GM23338 (cell line): ENCODE results near the gene SLC26A6. TPM values are rescaled to one million over a fixed set of nuclear protein-coding genes. Genes with fewer than 3 reads are reported as not detected.

Source experiments
- ATAC-seq: fragments of 200-7000 bp; cut with Tn5 transposase; 3 replicates; pipeline ENCODE4 v1.9.1; 2020
- DNase-seq: peaks from one replicate; pipeline ENCODE4 v3.0.0-alpha.2; 2015; ENCODE audit warnings: low spot score
- H2AFZ ChIP-seq: fragments of 200-600 bp; sonication (generic); 2 replicates; pipeline ENCODE4 v1.8.0; 2016; ENCODE audit warnings: antibody characterized with exemption, mild to moderate bottlenecking, moderate library complexity
- H3F3A ChIP-seq: fragments of 200-600 bp; sonication (generic); replicated peaks from 2 replicates; pipeline ENCODE4 v1.8.0; 2017; ENCODE audit warnings: antibody characterized with exemption, mixed run types, low read depth
- H3K27ac ChIP-seq: fragments of 200-600 bp; sonication (generic); 2 replicates; pipeline ENCODE4 v1.6.1; 2016; ENCODE audit warnings: low read depth
- H3K27me3 ChIP-seq: fragments of 200-600 bp; sonication (generic); 2 replicates; pipeline ENCODE4 v1.8.0; 2016; ENCODE audit warnings: mild to moderate bottlenecking, mixed run types, moderate library complexity; ENCODE audit not compliant: insufficient read depth
- H3K36me3 ChIP-seq: fragments of 200-600 bp; sonication (generic); 2 replicates; pipeline ENCODE4 v1.8.0; 2016; ENCODE audit warnings: mild to moderate bottlenecking; ENCODE audit not compliant: insufficient read depth
- H3K4me1 ChIP-seq: fragments of 200-600 bp; sonication (generic); 2 replicates; pipeline ENCODE4 v1.8.0; 2016; ENCODE audit warnings: mild to moderate bottlenecking, moderate library complexity; ENCODE audit not compliant: insufficient read depth
- H3K4me2 ChIP-seq: fragments of 200-600 bp; sonication (generic); 2 replicates; pipeline ENCODE4 v1.7.1; 2017; ENCODE audit warnings: mixed run types
- H3K4me3 ChIP-seq: fragments of 200-600 bp; sonication (generic); 2 replicates; pipeline ENCODE4 v1.6.1; 2016; ENCODE audit warnings: mixed run types
- H3K79me2 ChIP-seq: fragments of 200-600 bp; sonication (generic); replicated peaks from 2 replicates; pipeline ENCODE4 v1.8.0; 2017; ENCODE audit warnings: mild to moderate bottlenecking; ENCODE audit not compliant: insufficient read depth
- H3K9me2 ChIP-seq: fragments of 200-600 bp; sonication (generic); 2 replicates; pipeline ENCODE4 v1.8.0; 2017; ENCODE audit not compliant: insufficient read depth
- H4K20me1 ChIP-seq: fragments of 200-600 bp; sonication (generic); replicated peaks from 2 replicates; pipeline ENCODE4 v1.8.0; 2017; ENCODE audit warnings: mild to moderate bottlenecking; ENCODE audit not compliant: insufficient read depth
- H3K27ac Mint-ChIP-seq: 2 replicates; pipeline ENCODE4 v1.8.0; 2020; ENCODE audit warnings: inconsistent platforms, mild to moderate bottlenecking, moderate library complexity, mixed read lengths
- H3K27me3 Mint-ChIP-seq: 3 replicates; pipeline ENCODE4 v1.8.0; 2022; ENCODE audit warnings: low read depth, mild to moderate bottlenecking, moderate library complexity, mixed read lengths, inconsistent platforms; ENCODE audit not compliant: insufficient read depth, poor library complexity
- H3K36me3 Mint-ChIP-seq: 3 replicates; pipeline ENCODE4 v1.8.0; 2021; ENCODE audit warnings: low read depth, mild to moderate bottlenecking, inconsistent platforms, moderate library complexity, mixed read lengths
- H3K4me1 Mint-ChIP-seq: 3 replicates; pipeline ENCODE4 v1.8.0; 2020; ENCODE audit warnings: mild to moderate bottlenecking, inconsistent platforms, mixed read lengths
- H3K4me3 Mint-ChIP-seq: 3 replicates; pipeline ENCODE4 v1.8.0; 2021; ENCODE audit warnings: moderate library complexity, mild to moderate bottlenecking, inconsistent platforms, mixed read lengths
- H3K9me3 Mint-ChIP-seq: 3 replicates; pipeline ENCODE4 v1.8.0; 2020; ENCODE audit warnings: moderate library complexity, mild to moderate bottlenecking, inconsistent platforms, mixed read lengths
- CREB1 ChIP-seq: fragments of 250-450 bp; sonication (Bioruptor Pico); IDR thresholded peaks from 2 replicates; pipeline ENCODE4 v1.5.0; 2020; ENCODE audit warnings: low read depth, mild to moderate bottlenecking, moderate library complexity
- ZNF331 ChIP-seq: fragments of 250-450 bp; sonication (Bioruptor Pico); IDR thresholded peaks from 2 replicates; pipeline ENCODE4 v1.5.0; 2020; ENCODE audit warnings: low read depth, mild to moderate bottlenecking, moderate library complexity
- polyA plus RNA-seq: library from polyadenylated mRNA; unstranded; fragments of >200 nt; fragmentation: Nextera tagmentation; extraction: Ambion mirVana; gene quantifications from 2 replicates; pipeline ENCODE4 v1.2.1, GENCODE V29; 2016
- total RNA-seq: library from RNA; depleted of rRNA; stranded (reverse); fragments of >200 nt; shearing (Covaris generic); gene quantifications from 2 replicates; pipeline ENCODE4 v1.2.3, GENCODE V29; 2014
- TF ChIP-seq, protein P1 (sequence below), 2 experiments: fragments of 200-600 bp in 1 of 2; sonication (generic) in 1 of 2; conservative IDR thresholded peaks; 2 replicates each; pipeline versions ENCODE4 v1.5.1 to v1.6.1; 2016 to 2017; ENCODE audit warnings: antibody characterized with exemption in 2 of 2, low read depth in 2 of 2, mild to moderate bottlenecking in 2 of 2, moderate library complexity in 1 of 2
- TF ChIP-seq, protein P2 (sequence below): IDR thresholded peaks from 2 replicates; pipeline ENCODE4 v1.6.1; 2016; ENCODE audit warnings: antibody characterized with exemption

The SLC26A6 gene
- total and polyA plus RNA-seq, 2 experiments from 2014 or later, result 34.3 to 96.4 TPM

DNA sequence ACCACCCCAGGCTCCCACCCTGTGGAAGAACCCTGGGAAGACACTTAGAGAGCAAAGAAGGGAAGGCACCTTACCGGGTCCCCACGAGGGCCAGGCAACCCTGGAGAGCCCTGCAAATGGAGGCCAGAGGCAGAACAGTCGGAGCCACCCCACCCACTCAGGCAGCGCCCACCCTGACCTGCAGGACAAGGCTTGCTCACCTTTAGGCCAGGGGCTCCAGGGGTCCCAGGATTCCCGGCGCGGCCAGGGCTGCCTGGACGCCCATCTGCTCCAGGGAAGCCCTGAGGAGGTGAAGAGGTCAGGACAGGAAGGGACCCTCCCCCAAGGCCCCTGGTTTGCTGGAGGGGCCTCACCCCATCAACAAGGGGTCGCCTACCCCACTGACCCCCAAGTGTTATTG is 50.4 kb downstream of the SLC26A6 start:
- no peak overlapping the region for H3K27ac Mint-ChIP-seq

DNA sequence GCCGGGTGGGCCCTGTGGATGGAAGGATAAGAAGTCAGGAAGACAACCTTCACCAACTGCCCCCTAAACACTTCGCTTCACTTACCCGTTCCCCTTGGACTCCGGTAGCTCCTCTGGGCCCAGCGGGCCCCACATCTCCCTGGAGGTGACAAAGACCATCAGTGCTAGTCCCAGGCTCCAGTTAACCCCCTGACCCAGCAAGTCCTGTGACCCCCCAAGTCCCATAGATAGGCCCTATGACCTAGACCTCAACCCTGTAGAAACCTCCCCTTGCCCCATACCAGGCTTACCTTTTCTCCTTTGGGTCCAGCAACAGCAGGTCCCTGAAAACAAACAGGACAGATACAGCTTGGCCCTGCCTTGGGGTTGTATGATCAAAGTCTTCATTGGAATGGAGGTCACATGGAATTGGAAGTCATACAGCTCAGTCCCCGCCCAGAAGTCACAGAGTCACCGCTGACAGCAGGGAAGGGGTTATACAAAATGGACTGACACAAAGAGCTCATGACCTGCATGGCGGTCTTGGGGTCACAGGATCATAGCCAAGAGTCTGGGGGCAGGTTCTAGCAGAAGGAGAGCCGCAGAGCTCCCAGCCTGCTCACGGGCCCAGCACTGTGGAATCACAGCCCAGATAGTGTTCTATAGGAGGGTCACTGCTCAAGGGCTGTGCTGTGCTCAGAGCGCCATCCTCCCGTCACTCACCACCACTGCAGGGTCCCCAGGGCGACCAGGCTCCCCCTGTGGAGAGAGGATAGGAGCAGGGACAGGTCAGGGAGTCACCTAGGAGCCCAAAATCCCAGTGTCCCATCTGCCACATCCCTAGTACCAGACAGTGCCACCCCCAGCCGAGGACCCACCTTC is 53.4 kb downstream of the SLC26A6 start:
- H3K36me3 Mint-ChIP-seq, result peaks cover 4% of the 10 kb centered on the region; the same call in 2 of the 3 replicates
- H3K4me3 Mint-ChIP-seq, result no peak overlapping the region
- Histone ChIP-seq H2AFZ (no peak overlapping the region), H3K79me2 (no peaks in the 10 kb centered on the region), H3K27me3 (no peaks in the 10 kb centered on the region), H3K27ac (no peak overlapping the region), H3K4me2 (no peak overlapping the region), H3F3A (no peaks in the 10 kb centered on the region), H3K4me3 (no peak overlapping the region), H3K9me2 (no peaks in the 10 kb centered on the region), H3K36me3 (no peaks in the 10 kb centered on the region), H4K20me1 (no peaks in the 10 kb centered on the region), H3K4me1 (no peaks in the 10 kb centered on the region)
- H3K4me1 Mint-ChIP-seq, result no peaks in the 10 kb centered on the region
- no peaks in the 10 kb centered on the region for H3K27me3 Mint-ChIP-seq
- no peak for ATAC-seq
- no peaks in the 10 kb centered on the region; the same call in 2 of the 3 replicates for H3K9me3 Mint-ChIP-seq
- no peak for TF ChIP-seq ZNF331 (CRISPR knock-in tag)
- TF ChIP-seq, protein P1, sequence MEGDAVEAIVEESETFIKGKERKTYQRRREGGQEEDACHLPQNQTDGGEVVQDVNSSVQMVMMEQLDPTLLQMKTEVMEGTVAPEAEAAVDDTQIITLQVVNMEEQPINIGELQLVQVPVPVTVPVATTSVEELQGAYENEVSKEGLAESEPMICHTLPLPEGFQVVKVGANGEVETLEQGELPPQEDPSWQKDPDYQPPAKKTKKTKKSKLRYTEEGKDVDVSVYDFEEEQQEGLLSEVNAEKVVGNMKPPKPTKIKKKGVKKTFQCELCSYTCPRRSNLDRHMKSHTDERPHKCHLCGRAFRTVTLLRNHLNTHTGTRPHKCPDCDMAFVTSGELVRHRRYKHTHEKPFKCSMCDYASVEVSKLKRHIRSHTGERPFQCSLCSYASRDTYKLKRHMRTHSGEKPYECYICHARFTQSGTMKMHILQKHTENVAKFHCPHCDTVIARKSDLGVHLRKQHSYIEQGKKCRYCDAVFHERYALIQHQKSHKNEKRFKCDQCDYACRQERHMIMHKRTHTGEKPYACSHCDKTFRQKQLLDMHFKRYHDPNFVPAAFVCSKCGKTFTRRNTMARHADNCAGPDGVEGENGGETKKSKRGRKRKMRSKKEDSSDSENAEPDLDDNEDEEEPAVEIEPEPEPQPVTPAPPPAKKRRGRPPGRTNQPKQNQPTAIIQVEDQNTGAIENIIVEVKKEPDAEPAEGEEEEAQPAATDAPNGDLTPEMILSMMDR (conservative IDR thresholded peaks at IDR 0.05; ENCODE audit: low read depth in 2 of 2), result peak in 1 of 2 experiments; percentile 23; a peak in 2 of 4 replicates
- no peak for DNase-seq
- H3K27ac Mint-ChIP-seq, result no peak overlapping the region

More for the DNA sequence above, 50.4 kb downstream of the SLC26A6 start:
- Histone ChIP-seq H2AFZ (no peak overlapping the region), H3K4me1 (no peaks in the 10 kb centered on the region), H3K79me2 (no peaks in the 10 kb centered on the region), H3K36me3 (no peaks in the 10 kb centered on the region), H3K4me2 (no peak overlapping the region), H3K4me3 (no peak overlapping the region), H4K20me1 (no peaks in the 10 kb centered on the region), H3K9me2 (no peaks in the 10 kb centered on the region), H3F3A (no peaks in the 10 kb centered on the region), H3K27me3 (no peaks in the 10 kb centered on the region), H3K27ac (no peak overlapping the region)
- Mint-ChIP-seq H3K27me3 (peaks cover 3% of the 10 kb centered on the region), H3K9me3 (no peaks in the 10 kb centered on the region; the same call in 2 of the 3 replicates), H3K4me3 (no peak overlapping the region), H3K4me1 (peaks cover 8% of the 10 kb centered on the region; the same call in 2 of the 3 replicates), H3K36me3 (peaks cover 4% of the 10 kb centered on the region; the same call in 2 of the 3 replicates)
- TF ChIP-seq ZNF331 (CRISPR knock-in tag) (no peak), CREB1 (CRISPR knock-in tag) (no peak)
- TF ChIP-seq, protein P1 (conservative IDR thresholded peaks at IDR 0.05; ENCODE audit: low read depth in 2 of 2), result no peak
- TF ChIP-seq, protein P2, sequence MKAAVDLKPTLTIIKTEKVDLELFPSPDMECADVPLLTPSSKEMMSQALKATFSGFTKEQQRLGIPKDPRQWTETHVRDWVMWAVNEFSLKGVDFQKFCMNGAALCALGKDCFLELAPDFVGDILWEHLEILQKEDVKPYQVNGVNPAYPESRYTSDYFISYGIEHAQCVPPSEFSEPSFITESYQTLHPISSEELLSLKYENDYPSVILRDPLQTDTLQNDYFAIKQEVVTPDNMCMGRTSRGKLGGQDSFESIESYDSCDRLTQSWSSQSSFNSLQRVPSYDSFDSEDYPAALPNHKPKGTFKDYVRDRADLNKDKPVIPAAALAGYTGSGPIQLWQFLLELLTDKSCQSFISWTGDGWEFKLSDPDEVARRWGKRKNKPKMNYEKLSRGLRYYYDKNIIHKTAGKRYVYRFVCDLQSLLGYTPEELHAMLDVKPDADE, result no peak
- DNase-seq, result no peak
- no peak for ATAC-seq
